Breast epithelium (tissue), 4 donors: ENCODE results near the gene SSU72. TPM values are rescaled to one million over a fixed set of nuclear protein-coding genes. Genes with fewer than 3 reads are reported as not detected.
"Not testable (repeated sequence)": the region's sequence is repeated elsewhere in the genome, so short reads cannot be mapped to it uniquely, and the experiment has no call there.

Experiments used
- DNase-seq, 2 donors: peaks; one replicate each; pipeline ENCODE4 v3.0.0-alpha.2; 2019; ENCODE audit warnings: low spot score in 2 of 2
- H3K27ac ChIP-seq, 2 donors: fragments of 200-600 bp; sonication (generic) in 1 of 2; one replicate each; pipeline ENCODE4 v1.5.1; 2016 to 2019; ENCODE audit warnings: mild to moderate bottlenecking in 1 of 2
- H3K27me3 ChIP-seq, 2 donors: fragments of 200-600 bp; sonication (generic) in 1 of 2; one replicate each; pipeline versions ENCODE4 v1.5.1 to v1.6.0; 2017 to 2019; ENCODE audit warnings: control low read depth in 1 of 2, mild to moderate bottlenecking in 1 of 2
- H3K36me3 ChIP-seq: fragments of 200-600 bp; one replicate; pipeline ENCODE4 v1.5.1; 2019
- H3K4me1 ChIP-seq, 2 donors: fragments of 200-600 bp; sonication (generic); one replicate each; pipeline ENCODE4 v1.5.1; 2016 to 2019; ENCODE audit warnings: control low read depth in 1 of 2
- H3K4me3 ChIP-seq, 3 donors: fragments of 200-600 bp; sonication (generic); 1 replicate in 2 of 3; 2 replicates in 1 of 3; pipeline ENCODE4 v1.5.1; 2016 to 2019; ENCODE audit warnings: mild to moderate bottlenecking in 3 of 3, moderate library complexity in 2 of 3
- H3K9me3 ChIP-seq, 2 donors: fragments of 200-600 bp; sonication (generic) in 1 of 2; one replicate each; pipeline ENCODE4 v1.5.1; 2016 to 2019; ENCODE audit warnings: control low read depth in 1 of 2
- POLR2A ChIP-seq: fragments of 450-650 bp; IDR thresholded peaks from one replicate; pipeline ENCODE4 v1.6.1; 2016; ENCODE audit warnings: antibody characterized with exemption, mild to moderate bottlenecking, moderate library complexity
- POLR2AphosphoS5 ChIP-seq, 3 donors: sonication (generic); formaldehyde crosslinking; IDR thresholded peaks; one replicate each; pipeline ENCODE4 v1.6.1; 2017; ENCODE audit warnings: antibody characterized with exemption in 3 of 3
- intact Hi-C: fragments of 100-400 bp; cut with DNase I; formaldehyde crosslinking; loops from one replicate; pipeline ENCODE4 v1.15.1; 2023; ENCODE audit warnings: low total_unique reads
- total RNA-seq, 3 donors: library from RNA; depleted of rRNA; stranded (reverse); fragments of >200 nt; gene quantifications; one replicate each; pipeline ENCODE4 v1.1.0, GENCODE V29; 2016
- TF ChIP-seq, protein P1 (sequence below), 3 donors: fragments of 450-650 bp; IDR thresholded peaks; one replicate each; pipeline ENCODE4 v1.5.1; 2016 to 2017; ENCODE audit warnings: antibody characterized with exemption in 3 of 3, mild to moderate bottlenecking in 3 of 3, moderate library complexity in 3 of 3

Gene SSU72
- total RNA-seq, 3 donors from 2014 or later = 100 to 125 (median 114) TPM

DNA sequence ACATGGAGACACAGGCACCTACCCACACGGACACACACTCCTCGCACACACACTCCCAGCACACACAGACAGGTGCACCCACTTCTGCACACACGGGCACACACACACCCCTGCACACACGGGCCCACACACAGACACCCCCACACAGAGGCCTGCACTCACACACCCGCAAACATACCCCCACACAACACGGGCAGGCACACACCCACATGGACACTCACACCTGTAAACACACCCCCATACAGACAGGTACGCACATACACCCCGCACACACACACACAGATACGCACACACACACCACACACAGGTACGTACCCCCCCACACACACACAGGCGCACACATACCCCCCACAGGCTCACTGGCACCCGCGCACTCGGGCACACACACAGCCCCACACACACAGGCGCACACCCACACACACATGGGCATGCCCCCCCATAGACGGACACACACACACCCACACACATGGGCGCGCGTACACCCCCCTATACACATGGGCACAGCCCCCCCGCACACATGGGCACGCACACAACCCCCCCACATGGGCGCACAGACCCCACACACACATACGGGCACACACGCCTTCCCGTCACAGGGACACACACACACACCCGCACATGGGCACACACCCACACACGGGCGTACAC, 56.6 kb downstream of the SSU72 start:
- Histone ChIP-seq H3K9me3 (no peaks in the 10 kb centered on the region), H3K4me3 (no peak overlapping the region), H3K4me1 (no peaks in the 10 kb centered on the region), H3K27me3 (no peaks in the 10 kb centered on the region), H3K36me3 (no peaks in the 10 kb centered on the region), H3K27ac (no peak overlapping the region)
- intact Hi-C loops = no loop called here
- TF ChIP-seq POLR2A = no peak
- TF ChIP-seq, protein P1, sequence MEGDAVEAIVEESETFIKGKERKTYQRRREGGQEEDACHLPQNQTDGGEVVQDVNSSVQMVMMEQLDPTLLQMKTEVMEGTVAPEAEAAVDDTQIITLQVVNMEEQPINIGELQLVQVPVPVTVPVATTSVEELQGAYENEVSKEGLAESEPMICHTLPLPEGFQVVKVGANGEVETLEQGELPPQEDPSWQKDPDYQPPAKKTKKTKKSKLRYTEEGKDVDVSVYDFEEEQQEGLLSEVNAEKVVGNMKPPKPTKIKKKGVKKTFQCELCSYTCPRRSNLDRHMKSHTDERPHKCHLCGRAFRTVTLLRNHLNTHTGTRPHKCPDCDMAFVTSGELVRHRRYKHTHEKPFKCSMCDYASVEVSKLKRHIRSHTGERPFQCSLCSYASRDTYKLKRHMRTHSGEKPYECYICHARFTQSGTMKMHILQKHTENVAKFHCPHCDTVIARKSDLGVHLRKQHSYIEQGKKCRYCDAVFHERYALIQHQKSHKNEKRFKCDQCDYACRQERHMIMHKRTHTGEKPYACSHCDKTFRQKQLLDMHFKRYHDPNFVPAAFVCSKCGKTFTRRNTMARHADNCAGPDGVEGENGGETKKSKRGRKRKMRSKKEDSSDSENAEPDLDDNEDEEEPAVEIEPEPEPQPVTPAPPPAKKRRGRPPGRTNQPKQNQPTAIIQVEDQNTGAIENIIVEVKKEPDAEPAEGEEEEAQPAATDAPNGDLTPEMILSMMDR (IDR thresholded peaks at IDR 0.05) = no peak
- TF ChIP-seq POLR2AphosphoS5 (IDR thresholded peaks at IDR 0.05) = no peak
- DNase-seq = no peak

DNA sequence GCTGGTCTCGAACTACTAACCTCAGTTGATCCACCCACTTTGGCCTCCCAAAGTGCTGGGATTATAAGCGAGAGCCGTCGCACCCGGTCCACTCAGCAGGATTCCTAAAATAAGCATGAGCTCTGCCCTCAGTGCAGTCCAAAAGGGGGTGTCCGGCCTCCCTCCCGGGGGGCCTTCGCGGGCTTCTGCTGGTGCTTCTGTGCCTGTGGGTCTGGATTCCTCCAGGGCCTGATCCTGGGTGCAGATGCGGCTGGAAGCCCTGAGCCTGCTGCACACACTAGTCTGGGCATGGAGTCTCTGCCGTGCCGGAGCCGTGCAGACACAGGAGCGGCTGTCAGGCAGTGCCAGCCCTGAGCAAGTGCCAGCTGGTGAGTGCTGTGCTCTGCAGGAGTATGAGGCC, 57.7 kb downstream of the SSU72 start:
- H3K36me3 ChIP-seq, intact Hi-C loops: not testable (repeated sequence)

DNA sequence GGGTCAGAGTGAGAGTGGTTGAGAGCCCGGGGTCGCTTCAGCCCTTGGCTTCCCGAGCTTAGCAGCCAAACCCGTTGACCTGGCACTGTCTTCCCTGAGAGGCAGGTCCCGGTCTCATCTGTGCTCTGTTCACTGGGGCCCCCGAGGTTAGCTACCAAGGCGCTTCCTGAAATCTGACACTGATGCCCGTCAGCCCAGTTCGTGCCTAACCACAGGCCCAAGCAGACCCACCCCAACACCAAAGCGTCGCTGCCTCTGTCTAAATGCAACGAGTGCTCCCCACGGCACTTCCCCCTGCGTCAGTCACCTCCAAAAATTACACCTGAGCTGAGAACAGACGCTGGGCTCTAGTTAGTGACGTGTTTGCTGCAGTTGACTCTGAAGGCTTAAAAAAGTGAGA, 60.3 kb downstream of the SSU72 start:
- H3K27me3 ChIP-seq, intact Hi-C loops, H3K36me3 ChIP-seq, DNase-seq, H3K4me1 ChIP-seq, H3K4me3 ChIP-seq, H3K9me3 ChIP-seq, H3K27ac ChIP-seq: not testable (repeated sequence)

More for the DNA sequence above, 57.7 kb downstream of the SSU72 start:
- H3K9me3 ChIP-seq, H3K4me1 ChIP-seq, H3K27ac ChIP-seq, DNase-seq, H3K27me3 ChIP-seq, H3K4me3 ChIP-seq: not testable (repeated sequence)

DNA sequence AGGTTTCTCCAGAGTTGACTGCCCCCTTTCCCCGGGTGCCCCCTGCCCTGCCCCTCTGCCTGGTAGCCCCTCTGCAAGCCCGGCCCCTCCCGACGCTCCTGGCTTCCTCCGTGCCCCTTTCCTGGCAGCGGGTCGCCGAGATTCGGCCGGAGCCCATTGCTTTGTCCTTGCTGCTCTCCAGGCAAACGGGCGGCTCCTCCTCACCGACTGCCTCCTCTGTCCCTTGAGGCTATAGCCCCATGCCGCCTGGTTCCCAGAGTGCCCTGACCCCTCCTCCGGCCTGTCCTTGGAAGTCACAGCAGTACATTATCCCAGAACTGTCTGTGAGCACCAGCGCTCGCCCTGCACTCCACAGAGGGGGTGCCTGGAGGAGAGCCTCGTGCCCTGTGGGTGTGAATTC, 61.0 kb downstream of the SSU72 start:
- H3K27ac ChIP-seq, H3K9me3 ChIP-seq, H3K4me3 ChIP-seq, DNase-seq, H3K27me3 ChIP-seq, H3K36me3 ChIP-seq, H3K4me1 ChIP-seq, intact Hi-C loops: not testable (repeated sequence)

DNA sequence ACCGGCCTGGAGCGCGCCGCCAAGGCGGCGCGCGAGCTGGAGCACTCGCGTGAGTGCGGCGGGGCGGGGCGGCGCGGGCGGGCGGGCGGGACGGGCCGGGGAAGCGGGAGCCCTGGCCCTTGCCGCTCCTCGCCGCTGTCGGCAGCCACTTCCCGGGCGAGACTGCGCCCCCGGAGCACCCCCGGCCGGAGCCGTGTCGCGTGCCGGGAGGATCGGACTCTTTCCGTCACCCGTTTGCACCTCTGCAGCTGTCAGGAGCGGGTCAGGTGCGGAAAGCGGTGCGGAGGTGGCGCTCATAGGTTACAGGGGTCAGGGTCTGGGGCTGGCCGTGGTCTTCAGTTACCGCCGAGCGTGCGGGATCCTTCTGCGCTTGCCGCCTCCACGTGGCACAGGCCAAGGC, 62.2 kb downstream of the SSU72 start:
- H3K4me1 ChIP-seq, H3K27me3 ChIP-seq, DNase-seq, H3K36me3 ChIP-seq, H3K9me3 ChIP-seq, intact Hi-C loops: not testable (repeated sequence)
- H3K4me3 ChIP-seq = peak overlapping the region; percentile 78 to 93 (median 83)
- H3K27ac ChIP-seq = peak overlapping the region; percentile 95 to 96

DNA sequence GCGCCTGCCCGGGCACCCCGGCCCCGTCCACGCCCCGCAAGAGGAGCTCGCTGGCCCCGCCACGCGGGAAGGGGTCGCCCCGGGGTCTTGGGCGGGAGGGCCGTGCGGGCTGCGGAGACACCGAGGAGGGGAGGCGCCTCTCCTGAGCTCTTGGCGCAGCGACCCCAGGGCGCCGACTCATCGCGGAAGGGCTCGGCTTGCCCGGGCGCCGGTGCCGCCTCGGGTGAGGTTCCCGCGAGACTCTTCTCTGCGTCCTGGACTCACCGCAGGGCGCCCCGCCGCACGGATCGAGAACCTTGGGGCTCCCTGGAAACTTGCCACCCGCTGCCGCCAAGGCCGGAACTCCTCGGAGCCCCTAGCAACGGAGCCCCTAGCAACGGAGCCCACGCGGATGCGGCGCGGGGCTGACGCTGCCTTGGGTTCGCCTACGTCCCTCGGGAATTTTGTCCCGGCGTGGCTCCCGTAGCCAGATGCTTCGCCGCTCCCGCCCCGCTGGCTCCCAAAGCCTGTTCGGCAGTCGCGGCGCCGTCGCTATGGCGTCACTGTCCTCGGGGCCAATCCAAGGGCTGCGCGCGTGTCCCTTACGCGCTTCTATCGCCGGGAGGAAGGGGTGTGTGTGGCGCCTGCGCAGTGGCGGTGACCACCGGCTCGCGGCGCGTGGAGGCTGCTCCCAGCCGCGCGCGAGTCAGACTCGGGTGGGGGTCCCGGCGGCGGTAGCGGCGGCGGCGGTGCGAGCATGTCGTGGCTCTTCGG, 63.0 kb downstream of the SSU72 start, which contains the start of gene ATAD3A:
TSS of gene ATAD3A (plus strand) at position 630 of the 753 bp plus-strand sequence. CDS start at position 737, 107 bp downstream.
- Histone ChIP-seq H3K27me3 (no peaks in the 10 kb centered on the region), H3K4me1 (no peaks in the 10 kb centered on the region), H3K27ac (peak within 1 kb of the TSS; percentile 95 to 96), H3K9me3 (no peaks in the 10 kb centered on the region), H3K36me3 (no peaks in the 10 kb centered on the region), H3K4me3 (peak within 1 kb of the TSS; percentile 78 to 93 (median 83))
- peak; percentile 96 to 98 for DNase-seq
- TF ChIP-seq POLR2A = no peak
- peak; percentile 92 to 93 (median 93) for TF ChIP-seq POLR2AphosphoS5 (IDR thresholded peaks at IDR 0.05)
- TF ChIP-seq, protein P1 (IDR thresholded peaks at IDR 0.05) = no peak
- intact Hi-C loops = no loop called here

DNA sequence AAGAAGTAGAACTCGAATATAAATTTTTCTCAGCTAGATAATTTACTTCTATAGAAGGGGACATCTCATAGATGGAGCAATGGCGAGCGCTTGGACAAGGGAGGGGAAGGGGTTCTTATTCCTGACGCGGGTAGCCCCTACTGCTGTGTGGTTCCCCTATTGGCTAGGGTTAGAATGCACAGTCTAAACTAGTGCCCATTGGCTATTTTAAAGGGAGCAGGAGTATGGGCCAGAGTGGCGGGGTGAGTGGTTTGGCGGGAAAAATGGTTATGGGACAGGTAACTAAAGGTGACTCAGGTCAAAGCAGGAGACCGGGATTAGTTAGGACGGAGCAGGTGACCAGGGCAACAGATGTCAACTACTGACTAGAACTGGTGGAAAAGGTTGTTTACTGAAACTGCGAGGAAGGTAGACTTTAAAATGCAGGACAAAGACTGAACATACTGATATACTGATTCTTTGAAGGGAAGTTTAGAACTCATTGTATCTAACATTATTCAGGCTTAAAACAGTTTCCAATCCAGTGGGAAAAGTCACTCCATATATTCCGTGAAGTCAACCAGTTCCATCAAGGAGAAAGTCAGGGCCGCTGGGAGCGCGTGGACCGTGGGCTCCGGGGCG, 63.6 kb downstream of the SSU72 start:
- TF ChIP-seq POLR2AphosphoS5 (IDR thresholded peaks at IDR 0.05) (no peak), POLR2A (no peak)
- TF ChIP-seq, protein P1 (IDR thresholded peaks at IDR 0.05) = no peak
- intact Hi-C loops = no loop called here
- peak overlapping the region; percentile 78 to 93 (median 83) for H3K4me3 ChIP-seq

DNA sequence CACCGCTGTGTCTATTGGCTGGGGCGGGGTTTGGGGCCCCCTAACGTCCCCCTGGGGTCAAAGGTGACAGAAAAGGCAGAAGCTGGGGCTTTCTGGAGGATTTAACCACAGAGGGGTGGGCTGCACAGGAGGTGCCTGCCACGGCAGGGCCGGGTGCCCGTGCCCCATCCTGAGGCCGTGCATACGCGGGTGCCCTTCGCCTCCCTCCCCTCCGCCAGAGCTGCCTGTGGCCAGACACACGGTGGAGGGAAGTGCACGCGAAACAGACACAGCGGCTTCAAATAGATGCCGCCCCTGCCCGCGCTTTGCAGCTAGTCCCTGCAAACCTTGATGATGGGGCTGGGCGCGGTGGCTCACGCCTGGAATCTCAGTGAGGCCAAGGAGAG, 65.2 kb downstream of the SSU72 start:
- DNase-seq, H3K9me3 ChIP-seq, H3K27me3 ChIP-seq, H3K4me1 ChIP-seq, H3K4me3 ChIP-seq, H3K27ac ChIP-seq, H3K36me3 ChIP-seq, intact Hi-C loops: not testable (repeated sequence)

More for the DNA sequence above, 63.6 kb downstream of the SSU72 start:
- no peaks in the 10 kb centered on the region for H3K36me3 ChIP-seq
- H3K27ac ChIP-seq = peak overlapping the region; percentile 95 to 96
- no peaks in the 10 kb centered on the region for H3K9me3 ChIP-seq
- DNase-seq = no peak
- H3K27me3 ChIP-seq = no peaks in the 10 kb centered on the region
- H3K4me1 ChIP-seq = no peaks in the 10 kb centered on the region

DNA sequence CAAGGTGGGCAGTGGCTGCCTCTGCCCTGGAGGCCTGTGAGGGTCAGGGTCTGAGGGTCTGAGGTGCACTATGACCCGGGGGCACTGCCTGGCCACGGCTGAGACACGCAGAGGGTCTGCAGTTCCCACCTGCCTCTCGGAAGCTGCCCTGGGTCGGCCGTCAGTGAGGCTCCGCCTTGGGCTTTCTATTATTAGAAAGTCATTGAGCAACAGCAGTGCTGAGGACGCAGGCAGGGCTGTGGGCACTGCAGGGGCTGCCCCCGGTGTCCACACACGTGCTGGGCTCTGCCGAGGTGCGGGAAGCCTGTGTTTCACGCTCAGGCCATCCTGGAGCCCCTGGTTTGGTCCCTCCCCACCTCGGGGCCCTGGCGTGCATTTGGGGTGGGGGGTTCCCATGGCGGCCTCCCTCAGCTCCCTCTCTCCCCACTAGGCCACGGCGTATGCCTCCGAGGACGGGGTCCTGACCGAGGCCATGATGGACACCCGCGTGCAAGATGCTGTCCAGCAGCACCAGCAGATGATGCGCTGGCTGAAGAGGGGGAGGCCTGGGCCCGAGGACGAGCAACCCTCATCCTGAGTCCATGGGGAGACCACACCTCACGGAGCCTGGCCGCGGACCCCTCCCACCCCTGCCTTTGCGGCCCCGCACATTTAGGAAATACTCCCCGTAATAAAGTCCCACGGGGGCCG, 65.7 kb downstream of the SSU72 start:
- H3K4me3 ChIP-seq, H3K27me3 ChIP-seq, H3K4me1 ChIP-seq, H3K9me3 ChIP-seq, DNase-seq, H3K27ac ChIP-seq, H3K36me3 ChIP-seq, intact Hi-C loops: not testable (repeated sequence)
